NCI-H2081 treated with DMSO at 0.1 percent for 48 hours (cell line): Measurements from ENCODE around the gene SDHA.
"Not testable (repeated sequence)": the region's sequence is repeated elsewhere in the genome, so short reads cannot be mapped to it uniquely, and the experiment has no call there.

Experiments used
- DNase-seq: peaks from one replicate; lab custom pipeline; 2025; lab: John Stamatoyannopoulos, UW

The SDHA gene

GRCh38 chr5:257148-257547 is 39.0 kb downstream of the SDHA start:
- DNase-seq = no peak

DNA sequence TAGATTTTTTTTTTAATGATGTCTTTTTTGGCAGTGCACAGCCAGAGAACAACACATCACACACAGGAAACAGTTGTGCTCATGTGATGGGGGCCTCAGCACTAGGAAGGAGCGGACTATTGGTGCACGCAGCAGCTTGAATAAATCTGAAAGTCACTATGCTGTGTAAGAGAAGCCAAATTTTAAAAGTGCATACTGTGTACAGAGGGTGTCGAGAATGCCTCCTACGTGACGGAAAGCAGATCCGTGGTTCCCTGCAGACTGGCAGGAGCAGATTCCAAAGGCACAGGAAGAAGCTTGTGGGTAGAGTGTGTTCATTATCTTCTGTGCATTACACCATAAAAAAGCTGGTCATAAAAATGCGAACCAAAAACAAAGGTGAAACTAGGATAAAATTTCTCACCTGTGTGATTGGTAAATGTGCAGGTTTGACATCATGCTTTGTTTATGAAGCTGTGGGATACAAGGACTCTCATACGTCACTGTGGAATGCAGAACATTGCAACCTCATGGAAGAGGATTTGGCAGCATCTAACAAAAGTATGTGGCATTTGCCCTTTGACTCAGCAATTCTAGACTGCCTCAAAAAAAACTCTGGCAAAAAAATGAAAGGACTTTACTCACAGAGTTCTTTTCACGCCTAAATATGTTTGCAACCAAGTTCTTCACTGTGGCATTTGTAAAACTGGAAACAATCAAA is 45.3 kb downstream of the SDHA start:
- not testable (repeated sequence) for DNase-seq

DNA sequence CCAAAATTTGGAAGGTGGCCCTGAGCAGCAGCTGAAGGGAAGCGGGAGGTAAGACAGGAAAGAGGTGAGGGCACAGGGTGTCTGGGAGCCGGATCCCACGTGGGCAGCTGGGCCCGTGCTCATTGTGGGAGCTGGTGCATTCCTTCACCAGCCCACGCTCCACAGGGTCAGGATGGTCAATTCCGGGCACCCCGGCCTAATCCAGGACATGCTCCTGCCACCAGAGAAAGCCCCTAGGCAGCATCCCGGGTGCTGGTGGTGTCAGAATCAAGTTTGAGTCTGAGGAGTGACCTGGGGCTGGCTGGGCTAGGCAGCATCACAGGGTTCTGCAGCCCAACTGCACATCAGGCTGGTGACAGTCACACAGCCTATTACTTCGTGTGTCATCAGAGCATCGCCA is 46.2 kb downstream of the SDHA start:
- DNase-seq = no peak

DNA sequence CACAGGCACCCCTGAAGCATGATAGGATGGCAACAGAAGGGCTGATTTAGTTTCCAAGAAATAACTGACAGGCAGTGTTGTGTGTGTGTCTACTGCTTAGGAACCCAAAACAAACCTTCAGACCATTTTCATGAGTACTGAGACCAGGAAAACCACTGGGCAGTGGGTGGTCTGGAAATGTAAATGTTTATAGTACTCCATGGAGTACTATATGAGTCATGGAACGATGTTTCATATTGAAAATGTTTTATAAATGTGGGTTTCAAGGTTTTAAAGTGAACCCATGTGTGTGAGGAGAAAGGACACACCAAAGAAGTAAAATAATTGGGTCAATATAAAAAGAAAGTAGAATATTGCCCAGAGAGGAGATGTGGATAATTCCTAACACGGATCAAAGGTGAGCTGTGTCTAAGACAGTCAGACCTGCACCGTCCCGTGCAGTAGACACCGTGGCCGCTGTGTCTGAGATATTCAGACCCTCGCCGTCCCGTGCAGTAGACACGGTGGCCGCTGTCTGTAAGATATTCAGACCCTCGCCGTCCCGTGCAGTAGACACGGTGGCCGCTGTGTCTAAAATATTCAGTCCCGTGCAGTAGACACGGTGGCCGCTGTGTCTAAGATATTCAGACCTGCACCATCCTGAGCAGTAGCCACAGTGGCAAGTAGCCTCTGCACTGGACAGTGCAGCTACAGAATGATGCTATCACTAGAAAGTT is 48.3 kb downstream of the SDHA start:
- not testable (repeated sequence) for DNase-seq

- no peak for DNase-seq
Measured at GRCh38 chr5:267716-268115, 49.6 kb downstream of the SDHA start.

DNA sequence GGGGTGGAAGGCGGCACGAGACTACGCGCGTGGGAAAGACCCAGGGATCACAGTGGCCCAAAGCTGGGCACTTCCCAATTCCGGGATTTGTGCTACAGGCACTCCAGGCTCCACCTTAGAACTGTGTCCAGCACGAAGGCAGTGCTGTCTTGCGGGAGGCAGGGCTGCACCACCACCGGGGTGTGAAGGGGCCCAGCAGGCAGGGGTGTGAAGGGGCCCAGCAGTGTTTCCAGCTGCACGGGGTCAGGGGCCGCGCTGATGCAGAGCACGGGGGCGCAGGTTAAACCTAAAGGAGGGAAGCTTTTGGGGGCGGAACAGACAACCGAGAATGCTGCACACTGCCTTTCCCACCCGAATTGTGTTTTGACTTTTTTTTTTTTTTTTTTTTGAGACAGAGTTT is 52.2 kb downstream of the SDHA start:
- DNase-seq = no peak

- not testable (repeated sequence) for DNase-seq
Measured at GRCh38 chr5:271828-272167, 53.7 kb downstream of the SDHA start.

DNA sequence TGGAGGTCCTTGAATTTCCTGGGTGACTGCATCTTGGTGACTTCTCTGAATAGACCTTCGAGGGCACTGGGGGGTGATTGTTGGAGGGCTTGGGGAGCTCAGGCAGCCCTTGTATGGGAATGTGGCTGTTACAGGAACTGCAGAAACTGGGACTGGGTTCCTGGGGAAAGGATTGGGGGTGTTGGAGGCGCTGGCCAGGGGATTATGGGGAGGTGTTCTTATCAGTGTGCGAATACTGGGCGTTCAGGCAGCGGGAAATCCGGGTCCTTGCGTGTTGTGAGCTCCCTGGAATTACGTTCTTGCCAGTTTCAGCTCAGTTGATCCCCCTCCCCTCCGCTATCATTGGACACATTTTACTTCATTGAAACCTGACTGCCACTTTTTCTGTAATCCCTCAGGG is 55.0 kb downstream of the SDHA start:
- not testable (repeated sequence) for DNase-seq

DNA sequence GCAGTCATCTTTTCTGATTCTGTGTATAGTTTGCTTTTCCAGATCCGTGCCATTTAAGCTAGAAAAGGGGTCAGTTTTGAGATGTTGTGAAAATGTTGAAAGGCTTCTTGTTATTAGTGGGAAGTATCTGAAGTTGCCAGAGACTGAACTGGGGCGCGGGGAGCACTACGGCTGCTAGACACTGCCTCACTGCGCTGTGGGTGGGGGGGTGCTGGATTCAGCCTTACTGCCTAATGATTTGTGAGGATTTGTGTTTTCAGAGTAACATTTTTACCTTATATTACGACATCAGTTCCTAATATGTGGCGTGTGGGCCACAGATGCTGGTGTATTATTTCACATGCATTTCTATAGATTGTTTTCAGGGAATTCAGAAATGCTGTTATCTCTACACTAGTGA is 55.4 kb downstream of the SDHA start:
- not testable (repeated sequence) for DNase-seq

DNA sequence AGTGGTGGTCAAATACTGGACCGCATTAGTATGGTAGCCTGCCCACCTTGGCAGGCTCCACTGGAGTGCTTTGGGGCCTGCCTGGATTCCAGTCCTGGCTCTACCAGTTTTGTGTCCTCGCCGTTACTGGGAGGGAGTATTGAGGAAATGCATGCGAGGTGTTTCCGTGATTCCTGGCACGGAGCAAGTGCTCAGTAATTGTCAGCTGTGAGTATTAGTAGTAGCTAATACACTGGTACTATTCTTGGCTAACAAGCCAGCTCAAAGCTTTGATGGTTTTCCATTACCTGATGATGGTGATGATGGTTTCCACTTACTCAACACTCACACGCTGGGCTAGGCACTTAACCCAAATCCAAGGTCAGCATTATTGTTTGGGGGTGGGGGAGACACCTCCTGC is 56.2 kb downstream of the SDHA start:
- not testable (repeated sequence) for DNase-seq

DNA sequence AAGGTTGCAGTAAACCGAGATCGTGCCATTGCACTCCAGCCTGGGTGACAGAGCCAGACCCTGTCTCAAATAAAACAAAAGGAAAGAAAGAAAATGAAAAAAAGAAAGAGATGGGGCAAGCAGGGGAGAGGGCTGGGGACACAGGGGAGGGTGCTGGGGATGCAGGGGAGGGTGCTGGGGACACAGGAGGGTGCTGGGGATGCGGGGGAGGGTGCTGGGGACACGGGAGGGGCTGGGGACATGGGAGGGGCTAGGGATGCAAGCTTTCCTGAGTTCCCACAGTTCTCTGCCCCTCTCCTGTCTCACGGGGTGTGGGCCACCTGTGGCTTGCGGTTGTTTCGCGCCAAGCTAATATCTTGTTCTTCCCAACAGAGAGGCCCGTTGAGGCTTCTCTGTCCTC is 60.5 kb downstream of the SDHA start:
- no peak for DNase-seq

DNA sequence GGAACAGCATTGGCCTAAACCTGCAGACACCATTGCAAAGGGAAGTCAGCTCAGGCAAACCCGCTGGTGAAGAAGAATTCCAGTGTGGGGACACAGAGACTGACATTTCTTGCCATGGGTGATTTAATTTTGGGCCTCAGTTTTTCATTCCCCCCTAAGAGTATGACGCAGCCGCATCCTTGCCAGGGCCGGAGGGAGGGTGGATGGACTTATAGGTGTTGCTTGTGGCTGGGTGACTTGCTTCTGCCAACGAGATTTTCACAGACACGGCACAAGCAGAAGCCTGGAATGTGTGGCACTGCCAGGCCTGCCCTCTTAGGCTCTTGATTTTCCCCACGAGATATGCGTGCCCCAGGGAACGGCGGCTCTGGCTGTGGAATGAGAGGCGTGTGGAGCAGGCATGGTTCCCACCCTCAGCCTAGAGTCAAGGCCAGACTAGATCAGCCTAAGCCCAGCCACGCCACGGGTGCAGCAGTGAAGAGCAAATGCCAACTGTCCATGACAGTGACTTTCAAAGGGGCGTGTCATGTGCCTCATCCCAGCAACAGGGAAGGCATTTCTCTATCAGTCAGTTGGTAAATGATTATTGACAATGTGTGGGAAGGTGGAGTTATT is 61.0 kb downstream of the SDHA start:
- DNase-seq = not testable (repeated sequence)

GRCh38 chr5:285991-286557 is 68.0 kb downstream of the SDHA start:
- no peak for DNase-seq

DNA sequence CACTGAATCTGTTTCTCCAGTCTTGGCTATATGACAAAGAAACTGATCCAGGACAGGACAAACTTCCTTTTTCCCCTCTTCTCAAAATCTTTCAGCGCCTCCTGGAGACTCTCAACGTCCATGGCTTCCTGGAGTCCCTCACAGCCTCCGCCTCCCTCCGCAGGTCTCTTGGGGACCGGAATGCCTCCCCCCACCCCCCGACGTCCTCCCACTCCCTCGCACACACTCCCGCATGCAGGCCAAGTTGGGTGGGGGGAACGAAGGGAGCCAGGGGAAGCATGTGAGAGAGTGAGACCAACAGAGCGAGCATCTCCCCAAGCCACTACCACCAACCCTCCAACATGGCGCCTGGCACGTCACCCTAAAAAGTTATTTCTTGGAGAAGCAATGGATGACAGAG is 72.1 kb downstream of the SDHA start:
- DNase-seq = not testable (repeated sequence)

DNA sequence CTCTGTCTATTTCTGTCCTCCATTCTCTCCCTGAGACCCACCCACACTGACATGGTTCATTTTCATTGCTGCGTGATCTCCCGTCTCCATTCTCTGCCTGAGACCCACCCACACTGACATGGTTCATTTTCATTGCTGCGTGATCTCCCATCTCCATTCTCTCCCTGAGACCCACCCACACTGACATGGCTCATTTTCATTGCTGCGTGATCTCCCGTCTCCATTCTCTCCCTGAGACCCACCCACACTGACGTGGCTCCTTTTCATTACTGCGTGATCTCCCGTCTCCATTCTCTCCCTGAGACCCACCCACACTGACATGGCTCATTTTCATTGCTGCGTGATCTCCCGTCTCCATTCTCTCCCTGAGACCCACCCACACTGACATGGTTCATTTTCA is 73.2 kb downstream of the SDHA start:
- not testable (repeated sequence) for DNase-seq

DNA sequence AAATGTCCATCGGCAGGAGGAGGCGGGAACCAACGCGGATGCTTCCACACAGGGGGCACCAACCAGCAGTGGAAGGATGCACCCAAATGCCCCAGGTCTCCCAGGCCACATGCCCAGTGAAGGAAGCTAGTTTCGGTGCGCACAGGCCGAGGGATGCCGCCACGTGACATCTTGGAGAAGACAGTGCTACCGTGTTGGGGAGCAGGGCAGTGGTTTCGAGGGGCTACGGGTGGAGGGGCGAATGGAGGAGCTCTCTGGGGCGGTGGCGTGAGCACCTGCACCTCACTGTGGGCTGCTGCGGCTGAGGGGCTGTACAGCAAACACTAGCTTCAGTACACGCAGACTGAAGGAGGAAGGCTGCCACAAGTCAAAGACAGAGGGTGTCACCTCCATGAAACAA is 76.7 kb downstream of the SDHA start:
- DNase-seq = not testable (repeated sequence)

- DNase-seq = not testable (repeated sequence)
Measured at GRCh38 chr5:296207-296606, 78.1 kb downstream of the SDHA start.

GRCh38 chr5:296954-297353 is 78.8 kb downstream of the SDHA start:
- not testable (repeated sequence) for DNase-seq

DNA sequence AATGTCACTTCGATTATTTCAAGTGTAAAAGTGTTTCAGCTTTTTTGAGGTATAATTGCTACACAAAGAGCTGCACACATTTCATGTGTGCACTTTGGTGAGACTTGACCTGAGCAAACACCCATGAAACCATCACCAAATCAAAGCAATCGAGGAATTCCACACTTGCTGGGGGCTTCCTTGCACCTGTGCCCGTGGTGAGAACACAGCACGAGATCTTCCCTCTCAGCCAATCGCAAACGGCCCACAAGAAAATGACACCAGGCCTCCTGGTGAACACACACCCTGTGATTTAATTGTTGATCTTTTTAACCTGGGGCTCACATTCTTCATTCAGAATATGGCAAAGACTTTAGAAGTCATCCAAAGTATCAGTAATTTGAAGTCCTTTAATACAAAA is 79.3 kb downstream of the SDHA start:
- not testable (repeated sequence) for DNase-seq

DNA sequence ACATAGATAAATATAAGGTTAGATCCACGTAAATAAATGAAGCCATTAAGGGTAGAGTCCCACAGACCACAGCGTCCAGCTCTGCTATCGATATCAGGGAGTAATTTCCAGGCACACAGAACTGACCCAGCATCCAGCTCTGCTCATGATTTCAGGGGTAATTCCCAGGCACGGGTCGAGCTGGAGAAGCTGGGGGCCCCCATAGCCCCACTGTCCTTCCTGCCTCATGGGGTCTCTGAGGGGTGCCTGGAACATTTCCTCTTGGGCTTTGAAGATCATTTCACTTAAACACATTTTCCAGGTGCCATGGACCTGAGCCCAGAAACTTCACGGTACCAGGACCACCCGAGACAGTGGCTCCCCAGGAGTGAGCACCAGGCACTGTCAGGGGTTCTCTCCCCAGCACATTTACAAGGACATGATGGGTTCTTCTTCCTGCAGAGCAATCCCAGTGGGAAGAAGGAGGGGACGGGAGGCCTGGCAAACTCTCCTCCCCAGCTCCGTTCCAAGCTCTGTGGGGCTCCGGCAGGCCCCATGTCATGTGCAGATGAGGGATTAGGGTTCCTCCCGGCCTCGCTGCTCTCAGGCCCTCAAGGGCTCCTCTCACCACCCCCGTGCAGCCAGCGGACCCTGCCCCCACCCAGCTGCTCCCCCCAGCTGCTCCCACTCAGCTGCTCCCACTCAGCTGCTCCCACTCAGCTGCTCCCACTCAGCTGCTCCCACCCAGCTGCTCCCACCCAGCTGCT is 80.0 kb downstream of the SDHA start:
- not testable (repeated sequence) for DNase-seq

- no peak for DNase-seq
Measured at GRCh38 chr5:298737-299125, 80.6 kb downstream of the SDHA start.

- not testable (repeated sequence) for DNase-seq
Measured at GRCh38 chr5:299921-300320, 81.8 kb downstream of the SDHA start.
